ENCODE results near the gene ANKRD12. TPM values are rescaled to one million over a fixed set of nuclear protein-coding genes. Genes with fewer than 3 reads are reported as not detected.
"Not testable (repeated sequence)": the region's sequence is repeated elsewhere in the genome, so short reads cannot be mapped to it uniquely, and the experiment has no call there.

The ANKRD12 gene
- 10 to 100 TPM; 26.5 to 31.3 (median 29.8) TPM for total RNA-seq (2021; fragmentation: NEBNext Ultra II Directional; extraction: Animal tissue kit (Norgen Biotek cat#: 25700))
- long read RNA-seq, partial matches to known transcripts, result 11 of 39 reads
- long read RNA-seq, other reads (novel, unspliced or antisense), result 28 of 39 reads

DNA sequence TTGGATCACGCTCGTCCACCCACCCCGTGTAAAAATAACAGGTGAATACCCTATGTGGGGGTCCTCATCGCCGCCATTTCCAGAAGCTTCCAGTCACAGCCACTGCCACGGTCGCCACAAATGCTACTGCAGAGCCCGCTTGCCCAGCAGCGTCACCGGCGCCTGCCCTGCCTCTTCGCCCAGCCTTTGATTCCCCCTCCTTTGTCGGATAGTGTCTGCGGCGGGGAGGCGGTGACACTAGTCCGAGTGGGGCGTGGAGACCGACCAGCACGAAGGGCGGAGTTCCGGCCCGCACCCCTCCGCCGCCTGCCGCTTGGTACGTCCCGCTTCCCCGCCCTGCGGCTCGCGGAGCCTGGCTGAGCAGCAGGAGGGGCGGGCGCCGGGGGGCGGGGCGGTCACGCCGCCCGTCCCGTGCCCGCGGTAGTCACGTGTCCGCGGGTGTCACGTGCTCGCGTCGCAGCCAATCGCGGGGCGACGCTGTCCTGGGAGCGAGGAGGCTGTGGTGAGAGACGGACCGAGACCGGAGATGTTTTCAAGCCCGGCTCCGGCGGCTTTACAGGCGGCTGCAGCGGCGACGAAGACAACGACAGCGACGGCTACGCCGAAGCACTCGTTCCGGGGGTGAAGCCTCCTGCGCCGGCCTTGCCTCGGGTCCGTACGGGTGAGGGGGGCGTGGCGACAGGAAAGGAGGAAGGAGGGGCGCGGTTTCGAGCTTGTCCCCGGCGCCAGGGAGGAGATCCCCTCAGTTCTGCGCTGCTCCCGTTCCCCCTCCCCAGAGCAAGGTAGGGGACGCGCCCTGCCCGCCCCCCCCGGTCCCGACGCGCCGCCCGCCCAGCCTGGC is at the start of gene ANKRD12:
Gene ANKRD12, plus strand, starts transcription at position 467 of the 841 bp plus-strand sequence. CDS start 45,652 bp downstream, outside the sequence.
- peak within 1 kb of the TSS; percentile 98 for H3K4me3 Mint-ChIP-seq
- H3K27ac Mint-ChIP-seq, result peak within 1 kb of the TSS; percentile 98
- H3K4me1 Mint-ChIP-seq (ENCODE audit: low read depth), result peaks cover 64% of the 10 kb centered on the region
- DNase-seq, result peak; percentile 98
- no peaks in the 10 kb centered on the region for H3K9me3 Mint-ChIP-seq
- peaks cover 3% of the 10 kb centered on the region; the same call in 1 of the 2 replicates for H3K27me3 Mint-ChIP-seq (ENCODE audit: insufficient read depth)
- TF ChIP-seq, protein P1, sequence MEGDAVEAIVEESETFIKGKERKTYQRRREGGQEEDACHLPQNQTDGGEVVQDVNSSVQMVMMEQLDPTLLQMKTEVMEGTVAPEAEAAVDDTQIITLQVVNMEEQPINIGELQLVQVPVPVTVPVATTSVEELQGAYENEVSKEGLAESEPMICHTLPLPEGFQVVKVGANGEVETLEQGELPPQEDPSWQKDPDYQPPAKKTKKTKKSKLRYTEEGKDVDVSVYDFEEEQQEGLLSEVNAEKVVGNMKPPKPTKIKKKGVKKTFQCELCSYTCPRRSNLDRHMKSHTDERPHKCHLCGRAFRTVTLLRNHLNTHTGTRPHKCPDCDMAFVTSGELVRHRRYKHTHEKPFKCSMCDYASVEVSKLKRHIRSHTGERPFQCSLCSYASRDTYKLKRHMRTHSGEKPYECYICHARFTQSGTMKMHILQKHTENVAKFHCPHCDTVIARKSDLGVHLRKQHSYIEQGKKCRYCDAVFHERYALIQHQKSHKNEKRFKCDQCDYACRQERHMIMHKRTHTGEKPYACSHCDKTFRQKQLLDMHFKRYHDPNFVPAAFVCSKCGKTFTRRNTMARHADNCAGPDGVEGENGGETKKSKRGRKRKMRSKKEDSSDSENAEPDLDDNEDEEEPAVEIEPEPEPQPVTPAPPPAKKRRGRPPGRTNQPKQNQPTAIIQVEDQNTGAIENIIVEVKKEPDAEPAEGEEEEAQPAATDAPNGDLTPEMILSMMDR (IDR thresholded peaks at IDR 0.05), result no peak
- H3K36me3 Mint-ChIP-seq (ENCODE audit: low read depth), result peaks cover 14% of the 10 kb centered on the region

DNA sequence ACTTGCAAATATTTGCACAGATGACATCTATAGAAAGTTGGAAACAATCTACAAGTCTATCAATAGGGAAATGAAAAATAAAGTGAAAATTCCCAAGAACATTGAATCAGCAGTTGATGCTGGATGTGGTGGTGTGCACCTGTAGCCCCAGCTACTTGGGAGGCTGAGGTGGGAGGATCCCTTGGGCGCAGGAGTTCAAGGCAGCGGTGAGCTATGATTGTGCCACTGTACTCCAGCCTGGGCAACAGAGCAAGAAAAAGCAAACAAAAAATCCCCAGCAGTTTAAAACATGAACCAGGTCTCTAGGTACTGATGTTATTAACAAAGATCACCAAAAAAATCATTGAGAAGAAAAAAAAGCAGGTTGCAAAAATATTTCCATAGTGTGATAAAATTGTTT is 49.4 kb upstream of the ANKRD12 start:
- TF ChIP-seq, protein P1 (IDR thresholded peaks at IDR 0.05), result no peak
- no peaks in the 10 kb centered on the region for H3K27me3 Mint-ChIP-seq (ENCODE audit: insufficient read depth)

DNA sequence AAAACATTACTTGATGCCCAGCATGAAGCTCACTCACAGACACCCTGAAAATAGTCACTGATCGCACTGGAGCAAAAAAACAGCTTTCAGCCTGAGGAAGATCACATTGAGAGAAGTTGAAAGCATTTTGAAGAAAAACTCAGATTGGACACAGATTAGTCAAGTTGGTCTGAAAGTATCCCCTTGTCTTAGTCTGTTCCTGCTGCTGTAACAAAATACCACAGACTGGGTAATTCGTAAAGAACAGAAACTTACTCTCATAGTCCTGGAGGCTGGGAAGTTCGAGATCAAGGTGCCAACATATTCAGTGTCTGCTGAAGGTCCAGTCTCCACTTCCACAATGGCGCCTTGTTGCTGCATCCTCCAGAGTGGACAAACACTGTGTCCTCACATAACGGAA is 48.3 kb upstream of the ANKRD12 start:
- TF ChIP-seq, protein P1 (IDR thresholded peaks at IDR 0.05), result no peak
- no peak overlapping the region for H3K27ac Mint-ChIP-seq
- peaks cover 10% of the 10 kb centered on the region for H3K4me1 Mint-ChIP-seq (ENCODE audit: low read depth)
- no peaks in the 10 kb centered on the region for H3K9me3 Mint-ChIP-seq
- no peak for DNase-seq
- no peak overlapping the region for H3K4me3 Mint-ChIP-seq
- H3K27me3 Mint-ChIP-seq (ENCODE audit: insufficient read depth), result no peaks in the 10 kb centered on the region
- H3K36me3 Mint-ChIP-seq (ENCODE audit: low read depth), result no peaks in the 10 kb centered on the region

More for the DNA sequence above, 49.4 kb upstream of the ANKRD12 start:
- no peak overlapping the region for H3K4me3 Mint-ChIP-seq
- no peak overlapping the region for H3K27ac Mint-ChIP-seq
- no peaks in the 10 kb centered on the region for H3K36me3 Mint-ChIP-seq (ENCODE audit: low read depth)
- H3K9me3 Mint-ChIP-seq, result no peaks in the 10 kb centered on the region
- no peaks in the 10 kb centered on the region for H3K4me1 Mint-ChIP-seq (ENCODE audit: low read depth)
- DNase-seq, result no peak

DNA sequence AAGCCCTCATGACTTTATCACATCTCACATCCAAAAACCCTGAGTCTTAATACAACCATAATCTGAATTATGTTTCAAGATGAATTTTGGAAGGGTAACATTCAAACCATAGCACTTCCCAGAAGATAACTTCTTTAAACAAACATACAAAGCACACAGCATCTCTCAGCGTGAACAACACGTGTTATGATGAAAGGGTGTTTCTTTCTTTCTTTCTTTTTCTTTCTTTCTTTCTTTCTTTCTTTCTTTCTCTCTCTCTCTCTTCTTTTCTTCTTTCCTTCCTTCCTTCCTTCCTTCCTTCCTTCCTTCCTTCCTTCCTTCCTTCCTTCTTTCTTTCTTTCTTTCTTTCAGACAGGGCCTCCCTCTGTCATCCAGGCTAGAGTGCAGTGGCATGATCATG is 47.9 kb upstream of the ANKRD12 start:
- H3K9me3 Mint-ChIP-seq; H3K27me3 Mint-ChIP-seq (ENCODE audit: insufficient read depth); H3K4me3 Mint-ChIP-seq; H3K36me3 Mint-ChIP-seq (ENCODE audit: low read depth); H3K27ac Mint-ChIP-seq; DNase-seq: not testable (repeated sequence)
- H3K4me1 Mint-ChIP-seq (ENCODE audit: low read depth), result peaks cover 14% of the 10 kb centered on the region

DNA sequence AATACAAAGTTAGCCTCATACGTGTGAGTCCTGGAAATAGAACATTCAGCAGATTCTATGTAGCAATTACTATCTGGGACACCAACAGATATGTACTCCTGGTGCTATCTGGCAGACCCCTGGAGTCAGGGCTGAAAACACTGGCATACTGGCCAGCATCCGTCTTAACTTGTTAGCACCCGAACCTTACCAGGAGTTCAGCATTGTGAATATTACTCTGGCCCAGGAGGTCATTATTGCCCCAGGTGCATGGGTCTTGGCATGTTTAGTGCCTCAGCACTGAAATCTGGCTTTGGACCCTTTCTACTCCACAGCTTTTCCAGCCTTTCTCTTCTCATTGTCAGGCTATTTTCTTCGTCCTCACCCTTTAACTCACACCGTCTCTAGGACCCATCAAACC is 46.0 kb upstream of the ANKRD12 start:
- TF ChIP-seq, protein P1 (IDR thresholded peaks at IDR 0.05), result no peak
- no peaks in the 10 kb centered on the region; the same call in none of the 2 replicates for H3K27me3 Mint-ChIP-seq (ENCODE audit: insufficient read depth)
- no peaks in the 10 kb centered on the region for H3K9me3 Mint-ChIP-seq
- H3K36me3 Mint-ChIP-seq (ENCODE audit: low read depth), result no peaks in the 10 kb centered on the region
- no peak for DNase-seq
- H3K4me3 Mint-ChIP-seq, result no peak overlapping the region
- H3K27ac Mint-ChIP-seq, result no peak overlapping the region
- peaks cover 32% of the 10 kb centered on the region for H3K4me1 Mint-ChIP-seq (ENCODE audit: low read depth)

DNA sequence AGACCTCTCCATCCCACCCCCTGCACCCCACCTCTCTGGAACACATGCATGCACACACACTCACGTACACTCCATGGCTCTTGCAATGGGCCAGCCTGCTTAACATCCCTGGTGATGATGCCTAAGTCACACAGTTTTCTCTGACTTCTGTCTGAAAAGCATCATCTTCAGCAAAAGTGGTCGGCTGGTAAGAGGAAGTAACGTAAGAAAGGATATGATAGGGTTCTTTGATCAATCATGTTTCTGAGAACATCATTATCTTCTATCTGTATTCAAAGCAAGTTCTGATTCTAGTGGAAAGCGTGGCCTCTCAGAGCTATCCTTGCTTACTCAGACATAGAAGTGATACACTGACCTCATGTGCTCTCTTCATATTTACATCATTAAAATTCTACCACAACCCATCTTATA is 45.5 kb upstream of the ANKRD12 start:
- no peak overlapping the region for H3K27ac Mint-ChIP-seq
- H3K36me3 Mint-ChIP-seq (ENCODE audit: low read depth), result no peaks in the 10 kb centered on the region
- H3K9me3 Mint-ChIP-seq, result no peaks in the 10 kb centered on the region
- DNase-seq, result no peak
- TF ChIP-seq, protein P1 (IDR thresholded peaks at IDR 0.05), result no peak
- no peaks in the 10 kb centered on the region; the same call in none of the 2 replicates for H3K27me3 Mint-ChIP-seq (ENCODE audit: insufficient read depth)
- no peak overlapping the region for H3K4me3 Mint-ChIP-seq
- H3K4me1 Mint-ChIP-seq (ENCODE audit: low read depth), result peaks cover 37% of the 10 kb centered on the region
